ENCODE data around the gene BAIAP3. TPM values are rescaled to one million over a fixed set of nuclear protein-coding genes. Genes with fewer than 3 reads are reported as not detected.

The BAIAP3 gene, protein sequence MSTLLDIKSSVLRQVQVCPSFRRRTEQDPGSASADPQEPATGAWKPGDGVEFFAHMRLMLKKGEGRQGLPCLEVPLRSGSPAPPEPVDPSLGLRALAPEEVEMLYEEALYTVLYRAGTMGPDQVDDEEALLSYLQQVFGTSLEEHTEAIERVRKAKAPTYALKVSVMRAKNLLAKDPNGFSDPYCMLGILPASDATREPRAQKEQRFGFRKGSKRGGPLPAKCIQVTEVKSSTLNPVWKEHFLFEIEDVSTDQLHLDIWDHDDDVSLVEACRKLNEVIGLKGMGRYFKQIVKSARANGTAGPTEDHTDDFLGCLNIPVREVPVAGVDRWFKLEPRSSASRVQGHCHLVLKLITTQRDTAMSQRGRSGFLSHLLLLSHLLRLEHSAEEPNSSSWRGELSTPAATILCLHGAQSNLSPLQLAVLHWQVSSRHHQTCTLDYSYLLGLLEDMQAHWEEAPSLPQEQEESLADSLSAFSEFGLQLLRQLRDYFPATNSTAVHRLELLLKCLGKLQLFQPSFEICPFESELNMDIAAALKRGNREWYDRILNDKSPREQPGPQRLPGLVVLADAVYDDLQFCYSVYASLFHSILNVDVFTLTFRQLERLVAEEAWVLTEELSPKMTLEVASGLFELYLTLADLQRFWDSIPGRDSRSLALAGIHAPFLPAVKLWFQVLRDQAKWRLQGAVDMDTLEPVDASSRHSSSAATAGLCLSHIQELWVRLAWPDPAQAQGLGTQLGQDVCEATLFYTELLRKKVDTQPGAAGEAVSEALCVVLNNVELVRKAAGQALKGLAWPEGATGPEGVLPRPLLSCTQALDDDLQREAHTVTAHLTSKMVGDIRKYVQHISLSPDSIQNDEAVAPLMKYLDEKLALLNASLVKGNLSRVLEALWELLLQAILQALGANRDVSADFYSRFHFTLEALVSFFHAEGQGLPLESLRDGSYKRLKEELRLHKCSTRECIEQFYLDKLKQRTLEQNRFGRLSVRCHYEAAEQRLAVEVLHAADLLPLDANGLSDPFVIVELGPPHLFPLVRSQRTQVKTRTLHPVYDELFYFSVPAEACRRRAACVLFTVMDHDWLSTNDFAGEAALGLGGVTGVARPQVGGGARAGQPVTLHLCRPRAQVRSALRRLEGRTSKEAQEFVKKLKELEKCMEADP
- total RNA-seq, result 1 to 10 TPM; 3.4 to 3.9 TPM

DNA sequence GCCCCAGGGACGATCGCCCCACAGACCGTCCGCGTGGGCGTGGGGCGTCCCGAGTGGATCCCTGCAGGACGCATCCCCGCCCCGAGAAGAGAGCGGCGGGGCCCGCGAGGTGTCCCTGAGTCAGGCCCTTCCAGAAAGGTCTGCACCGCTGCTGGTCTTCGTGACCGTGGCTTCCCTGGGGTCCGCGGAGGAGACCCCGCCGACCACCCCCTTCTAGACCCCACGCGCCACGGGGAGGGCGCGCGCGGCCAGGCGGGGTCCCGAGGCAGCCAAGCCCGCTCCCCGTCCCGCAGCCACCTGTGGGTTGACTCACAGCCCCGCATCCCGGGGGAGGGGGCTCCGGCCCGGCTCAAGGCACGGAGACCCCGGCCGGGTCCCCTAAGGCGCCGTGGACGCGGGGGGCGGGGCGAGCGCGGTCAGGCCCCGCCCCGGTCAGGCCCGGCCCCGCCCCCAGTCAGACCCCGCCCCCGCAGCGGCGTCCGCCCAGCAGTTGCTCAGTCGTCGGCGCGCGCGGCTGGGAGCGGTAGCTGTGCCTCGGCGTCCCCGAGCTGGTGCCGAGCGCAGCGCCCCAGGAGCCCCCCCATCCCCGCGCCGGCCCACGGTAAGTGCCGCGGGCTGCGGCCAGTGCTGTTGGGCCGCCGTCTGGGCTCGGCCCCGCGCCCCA lies at the start of gene BAIAP3:
TSS of gene BAIAP3 (plus strand) at position 497 of the 664 bp plus-strand sequence. CDS start 4,905 bp downstream, outside the sequence.
- peaks cover 35% of the 10 kb centered on the region for H3K27me3 Mint-ChIP-seq
- DNase-seq, result peak; percentile 70
- no peaks in the 10 kb centered on the region for H3K36me3 Mint-ChIP-seq (ENCODE audit: low read depth)
- H3K9me3 Mint-ChIP-seq, result no peaks in the 10 kb centered on the region
- POLR2A ChIA-PET, result no interaction called here
- peak within 1 kb of the TSS; percentile 46 for H3K4me3 Mint-ChIP-seq
- CTCF ChIA-PET, result no interaction called here
- no peak within 1 kb of the TSS for H3K27ac Mint-ChIP-seq
- H3K4me1 Mint-ChIP-seq, result peaks cover 17% of the 10 kb centered on the region

DNA sequence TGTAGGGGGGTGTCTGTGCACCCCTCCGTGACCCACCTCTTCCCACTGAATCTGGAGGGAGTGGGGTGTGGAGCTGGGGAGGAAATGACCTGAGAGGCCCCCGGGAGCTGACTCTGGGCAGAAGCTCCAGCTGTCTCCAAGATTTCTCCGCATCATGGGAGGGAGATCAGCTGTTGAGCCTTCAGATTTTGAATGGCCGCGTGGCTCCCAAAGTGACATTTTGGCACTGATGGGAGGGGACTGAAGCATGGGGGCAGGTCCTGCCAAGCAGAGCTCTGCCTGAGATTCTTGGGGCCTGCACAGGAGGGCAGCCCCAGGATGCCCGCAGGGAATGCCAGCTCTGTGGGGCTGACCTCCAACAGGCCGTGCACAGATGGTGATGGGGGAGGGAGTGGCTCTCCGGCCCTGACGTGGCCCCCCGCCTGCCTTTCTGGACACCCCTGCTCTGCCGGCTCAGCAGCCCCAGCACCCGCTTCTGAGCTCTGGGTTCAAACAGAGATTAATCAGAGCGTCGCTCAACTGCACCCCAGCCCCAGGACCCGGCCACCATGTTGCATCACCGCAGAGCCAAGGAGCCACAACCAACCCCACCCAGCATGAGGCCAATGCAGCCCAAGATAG lies 49.3 kb upstream of the BAIAP3 start:
- POLR2A ChIA-PET, result no interaction called here
- CTCF ChIA-PET, result interaction anchor here (0.5 kb wide), 1 partner anchor 87 kb away, joined by 3 read pairs; no protein-coding TSS in a partner anchor
- H3K27me3 Mint-ChIP-seq, result peaks cover 5% of the 10 kb centered on the region

GRCh38 chr16:1285669-1286512 lies 47.6 kb upstream of the BAIAP3 start:
- no peaks in the 10 kb centered on the region for H3K9me3 Mint-ChIP-seq
- H3K36me3 Mint-ChIP-seq (ENCODE audit: low read depth), result no peaks in the 10 kb centered on the region
- ChIA-PET POLR2A (no interaction called here), CTCF (interaction anchor here (1.1 kb wide), 1 partner anchor 15 kb away, joined by 3 read pairs; no protein-coding TSS in a partner anchor)
- no peaks in the 10 kb centered on the region for H3K4me1 Mint-ChIP-seq
- peaks cover 16% of the 10 kb centered on the region for H3K27me3 Mint-ChIP-seq
- no peak for DNase-seq
- H3K27ac Mint-ChIP-seq, result no peak overlapping the region
- H3K4me3 Mint-ChIP-seq, result no peak overlapping the region

More for the DNA sequence above, 49.3 kb upstream of the BAIAP3 start:
- Mint-ChIP-seq H3K27ac (no peak overlapping the region), H3K4me1 (no peaks in the 10 kb centered on the region), H3K9me3 (no peaks in the 10 kb centered on the region), H3K4me3 (no peak overlapping the region), H3K36me3 (ENCODE audit: low read depth) (no peaks in the 10 kb centered on the region)
- no peak for DNase-seq

GRCh38 chr16:1286513-1287094 lies 46.8 kb upstream of the BAIAP3 start:
- ChIA-PET CTCF (interaction anchor here (1.1 kb wide), 1 partner anchor 16 kb away, joined by 3 read pairs; no protein-coding TSS in a partner anchor), POLR2A (no interaction called here)
- Mint-ChIP-seq H3K27me3 (peaks cover 21% of the 10 kb centered on the region), H3K9me3 (no peaks in the 10 kb centered on the region), H3K4me3 (no peak overlapping the region), H3K27ac (no peak overlapping the region), H3K36me3 (ENCODE audit: low read depth) (no peaks in the 10 kb centered on the region), H3K4me1 (no peaks in the 10 kb centered on the region)
- DNase-seq, result no peak

- DNase-seq, result no peak
- ChIA-PET CTCF (no interaction called here), POLR2A (no interaction called here)
- Mint-ChIP-seq H3K4me3 (no peak overlapping the region), H3K4me1 (no peaks in the 10 kb centered on the region), H3K9me3 (no peaks in the 10 kb centered on the region), H3K27me3 (peaks cover 28% of the 10 kb centered on the region), H3K36me3 (ENCODE audit: low read depth) (no peaks in the 10 kb centered on the region), H3K27ac (no peak overlapping the region)
Measured at GRCh38 chr16:1287982-1288670, 45.3 kb upstream of the BAIAP3 start.

GRCh38 chr16:1288813-1289476 lies 44.5 kb upstream of the BAIAP3 start:
- CTCF ChIA-PET, result no interaction called here
- no peak for DNase-seq
- Mint-ChIP-seq H3K9me3 (no peaks in the 10 kb centered on the region), H3K4me3 (no peak overlapping the region), H3K27ac (no peak overlapping the region), H3K27me3 (peaks cover 31% of the 10 kb centered on the region), H3K4me1 (no peaks in the 10 kb centered on the region), H3K36me3 (ENCODE audit: low read depth) (no peaks in the 10 kb centered on the region)
- POLR2A ChIA-PET, result no interaction called here

DNA sequence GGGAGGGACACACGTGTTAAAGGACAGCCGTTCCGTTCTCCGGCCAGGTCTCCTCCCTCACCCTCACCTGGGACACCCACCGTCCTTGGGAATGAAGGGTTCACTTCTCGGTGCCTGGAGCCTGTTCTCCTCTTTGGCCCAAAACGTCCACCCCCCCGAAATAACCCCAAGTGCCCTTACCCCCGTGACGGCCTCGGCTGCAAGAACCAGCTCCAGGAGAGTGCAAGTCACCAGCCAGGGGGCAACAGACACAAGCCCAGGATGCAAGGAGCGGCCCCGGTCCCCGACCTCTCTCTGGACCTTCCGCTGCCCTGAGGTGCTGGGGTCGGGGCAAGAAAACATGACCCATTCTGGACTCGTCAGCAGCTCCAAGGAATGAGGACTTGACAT lies 44.0 kb upstream of the BAIAP3 start:
- Mint-ChIP-seq H3K4me3 (no peak overlapping the region), H3K4me1 (no peaks in the 10 kb centered on the region), H3K9me3 (no peaks in the 10 kb centered on the region), H3K27me3 (peaks cover 36% of the 10 kb centered on the region), H3K27ac (no peak overlapping the region), H3K36me3 (ENCODE audit: low read depth) (no peaks in the 10 kb centered on the region)
- ChIA-PET POLR2A (no interaction called here), CTCF (interaction anchor here (1.3 kb wide), 1 partner anchor 12 kb away, joined by 3 read pairs; no protein-coding TSS in a partner anchor)
- DNase-seq, result no peak

- H3K27ac Mint-ChIP-seq, result no peak overlapping the region
- peaks cover 37% of the 10 kb centered on the region for H3K27me3 Mint-ChIP-seq
- no peak overlapping the region for H3K4me3 Mint-ChIP-seq
- no peaks in the 10 kb centered on the region for H3K4me1 Mint-ChIP-seq
- no peaks in the 10 kb centered on the region for H3K36me3 Mint-ChIP-seq (ENCODE audit: low read depth)
- DNase-seq, result no peak
- H3K9me3 Mint-ChIP-seq, result no peaks in the 10 kb centered on the region
- CTCF ChIA-PET, result interaction anchor here (1.3 kb wide), 1 partner anchor 11 kb away, joined by 3 read pairs; no protein-coding TSS in a partner anchor
- POLR2A ChIA-PET, result no interaction called here
Measured at GRCh38 chr16:1290063-1290501, 43.4 kb upstream of the BAIAP3 start.

DNA sequence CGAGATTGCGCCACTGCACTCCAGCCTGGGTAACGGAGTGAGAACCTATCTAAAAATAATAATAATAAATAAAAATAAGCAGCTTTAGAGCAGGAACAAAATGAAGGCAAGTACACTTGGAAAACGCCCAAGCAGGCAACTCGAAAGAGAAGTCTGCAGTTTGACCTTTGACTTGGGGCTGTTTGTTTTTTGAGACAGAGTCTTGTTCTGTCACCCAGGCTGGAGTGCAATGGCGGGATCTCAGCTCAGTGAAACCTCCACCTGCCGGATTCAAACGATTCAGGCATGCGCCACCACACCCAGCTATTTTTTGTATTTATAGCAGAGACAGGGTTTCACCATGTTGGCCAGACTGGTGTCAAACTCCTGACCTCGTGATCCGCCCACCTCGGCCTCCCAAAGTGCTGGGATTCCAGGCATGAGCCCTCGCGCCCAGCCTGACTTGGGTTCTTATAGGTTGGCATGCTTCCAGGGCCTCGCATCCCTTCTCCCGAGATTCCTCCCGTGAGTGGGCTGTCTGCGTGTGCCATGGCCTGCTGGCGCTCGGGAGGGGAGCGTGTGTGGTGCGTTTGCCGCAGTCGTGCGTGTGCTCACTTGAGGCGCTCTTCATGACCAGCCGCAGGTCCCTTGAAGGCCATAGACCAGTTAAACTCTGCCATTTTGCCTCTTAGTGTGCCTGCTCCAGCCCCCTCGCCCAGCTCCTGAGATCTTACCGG lies 42.4 kb upstream of the BAIAP3 start:
- no peaks in the 10 kb centered on the region for H3K36me3 Mint-ChIP-seq (ENCODE audit: low read depth)
- H3K27ac Mint-ChIP-seq, result no peak overlapping the region
- no peaks in the 10 kb centered on the region for H3K9me3 Mint-ChIP-seq
- no peak for DNase-seq
- no peaks in the 10 kb centered on the region for H3K4me1 Mint-ChIP-seq
- H3K4me3 Mint-ChIP-seq, result no peak overlapping the region
- H3K27me3 Mint-ChIP-seq, result peaks cover 42% of the 10 kb centered on the region
- POLR2A ChIA-PET, result no interaction called here
- CTCF ChIA-PET, result interaction anchor here (1.3 kb wide), 1 partner anchor 10 kb away, joined by 3 read pairs; no protein-coding TSS in a partner anchor

DNA sequence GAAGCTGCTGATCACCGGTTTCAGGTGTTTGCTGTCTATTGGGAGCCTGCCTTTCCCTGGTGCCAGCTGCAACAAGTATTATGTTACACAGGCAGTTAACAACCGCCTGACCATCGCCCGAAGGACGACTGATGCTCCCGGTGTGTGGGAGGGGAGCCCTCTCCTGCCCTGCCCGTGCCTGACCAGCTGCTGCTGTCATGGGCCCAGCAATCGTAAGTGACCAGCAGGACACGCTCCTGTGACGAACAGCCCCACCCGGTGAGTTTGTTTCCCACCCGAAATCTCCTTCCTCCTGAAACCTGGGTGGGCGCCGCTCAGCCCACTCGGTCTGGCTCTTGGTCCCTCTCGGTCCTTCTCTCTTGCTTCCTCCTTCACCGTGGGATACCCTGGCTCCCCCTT lies 41.9 kb upstream of the BAIAP3 start:
- no peak for DNase-seq
- POLR2A ChIA-PET, result no interaction called here
- Mint-ChIP-seq H3K36me3 (ENCODE audit: low read depth) (no peaks in the 10 kb centered on the region), H3K27me3 (peaks cover 42% of the 10 kb centered on the region), H3K27ac (no peak overlapping the region), H3K4me3 (no peak overlapping the region), H3K4me1 (no peaks in the 10 kb centered on the region), H3K9me3 (no peaks in the 10 kb centered on the region)
- CTCF ChIA-PET, result no interaction called here
